ENCODE measurements around the gene CLSTN2.

The CLSTN2 gene

DNA sequence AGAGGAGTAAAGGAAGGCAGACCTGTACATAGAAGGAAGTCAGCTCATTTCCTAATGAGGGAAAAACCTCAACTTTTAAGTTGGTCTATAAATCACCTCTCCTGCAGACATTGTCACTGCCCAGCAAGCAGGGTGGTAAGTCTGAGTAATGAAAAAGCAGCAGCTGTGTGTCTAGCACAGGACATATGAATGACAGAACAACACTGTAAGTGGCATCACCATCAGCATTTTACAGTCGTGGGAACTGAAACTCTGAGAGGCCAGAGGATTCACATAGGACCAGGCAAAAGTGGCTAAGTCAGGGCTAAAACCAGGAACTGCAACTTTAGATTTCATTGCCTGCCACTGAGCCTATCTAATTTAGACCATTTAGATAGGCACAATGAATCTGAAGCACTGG lies 235.6 kb downstream of the CLSTN2 start:
- H3K9me3 ChIP-seq (ENCODE audit: control insufficient read depth, insufficient read depth, low read length), result no peaks in the 10 kb centered on the region

GRCh38 chr3:140176526-140176925 lies 241.5 kb downstream of the CLSTN2 start:
- no peaks in the 10 kb centered on the region for H3F3A ChIP-seq (ENCODE audit: control insufficient read depth, insufficient read depth)
- no peaks in the 10 kb centered on the region for H3K9me2 ChIP-seq (replicated peaks; ENCODE audit: control insufficient read depth, low read length)
- TF ChIP-seq, protein P1, sequence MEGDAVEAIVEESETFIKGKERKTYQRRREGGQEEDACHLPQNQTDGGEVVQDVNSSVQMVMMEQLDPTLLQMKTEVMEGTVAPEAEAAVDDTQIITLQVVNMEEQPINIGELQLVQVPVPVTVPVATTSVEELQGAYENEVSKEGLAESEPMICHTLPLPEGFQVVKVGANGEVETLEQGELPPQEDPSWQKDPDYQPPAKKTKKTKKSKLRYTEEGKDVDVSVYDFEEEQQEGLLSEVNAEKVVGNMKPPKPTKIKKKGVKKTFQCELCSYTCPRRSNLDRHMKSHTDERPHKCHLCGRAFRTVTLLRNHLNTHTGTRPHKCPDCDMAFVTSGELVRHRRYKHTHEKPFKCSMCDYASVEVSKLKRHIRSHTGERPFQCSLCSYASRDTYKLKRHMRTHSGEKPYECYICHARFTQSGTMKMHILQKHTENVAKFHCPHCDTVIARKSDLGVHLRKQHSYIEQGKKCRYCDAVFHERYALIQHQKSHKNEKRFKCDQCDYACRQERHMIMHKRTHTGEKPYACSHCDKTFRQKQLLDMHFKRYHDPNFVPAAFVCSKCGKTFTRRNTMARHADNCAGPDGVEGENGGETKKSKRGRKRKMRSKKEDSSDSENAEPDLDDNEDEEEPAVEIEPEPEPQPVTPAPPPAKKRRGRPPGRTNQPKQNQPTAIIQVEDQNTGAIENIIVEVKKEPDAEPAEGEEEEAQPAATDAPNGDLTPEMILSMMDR (IDR thresholded peaks at IDR 0.05; ENCODE audit: low read depth, low read length, poor library complexity, severe bottlenecking), result no peak
- H4K20me1 ChIP-seq (ENCODE audit: control insufficient read depth, insufficient read depth, low read depth, low read length), result no peaks in the 10 kb centered on the region
- H3K36me3 ChIP-seq (ENCODE audit: control insufficient read depth, low read length), result no peaks in the 10 kb centered on the region
- H3K4me3 ChIP-seq (ENCODE audit: low read length), result no peak overlapping the region
- H3K27ac ChIP-seq (ENCODE audit: low read depth, low read length), result no peak overlapping the region
- no peaks in the 10 kb centered on the region for H3K27me3 ChIP-seq (ENCODE audit: control insufficient read depth, low read length)
- H3K79me2 ChIP-seq (ENCODE audit: control insufficient read depth, low read length), result no peaks in the 10 kb centered on the region
- no peak overlapping the region for H3K4me2 ChIP-seq (ENCODE audit: low read length)
- no peaks in the 10 kb centered on the region for H3K9me3 ChIP-seq (ENCODE audit: control insufficient read depth, insufficient read depth, low read length)
- no peaks in the 10 kb centered on the region for H3K4me1 ChIP-seq (ENCODE audit: control insufficient read depth, low read length)

More for the DNA sequence above, 235.6 kb downstream of the CLSTN2 start:
- Histone ChIP-seq H3K4me2 (ENCODE audit: low read length) (no peak overlapping the region), H3F3A (ENCODE audit: control insufficient read depth, insufficient read depth) (no peaks in the 10 kb centered on the region), H3K79me2 (ENCODE audit: control insufficient read depth, low read length) (no peaks in the 10 kb centered on the region), H3K4me3 (ENCODE audit: low read length) (no peak overlapping the region), H3K9me2 (replicated peaks; ENCODE audit: control insufficient read depth, low read length) (no peaks in the 10 kb centered on the region), H3K4me1 (ENCODE audit: control insufficient read depth, low read length) (no peaks in the 10 kb centered on the region), H3K27ac (ENCODE audit: low read depth, low read length) (no peak overlapping the region), H3K27me3 (ENCODE audit: control insufficient read depth, low read length) (no peaks in the 10 kb centered on the region), H3K36me3 (ENCODE audit: control insufficient read depth, low read length) (no peaks in the 10 kb centered on the region), H4K20me1 (ENCODE audit: control insufficient read depth, insufficient read depth, low read depth, low read length) (no peaks in the 10 kb centered on the region)
- no peak for TF ChIP-seq EZH2phosphoT487 (IDR thresholded peaks at IDR 0.05; ENCODE audit: borderline replicate concordance, low read length)
- TF ChIP-seq, protein P1 (IDR thresholded peaks at IDR 0.05; ENCODE audit: low read depth, low read length, poor library complexity, severe bottlenecking), result no peak

GRCh38 chr3:140177943-140178342 lies 243.0 kb downstream of the CLSTN2 start:
- H3K4me2 ChIP-seq (ENCODE audit: low read length), result no peak overlapping the region
- no peak for TF ChIP-seq EZH2phosphoT487 (IDR thresholded peaks at IDR 0.05; ENCODE audit: borderline replicate concordance, low read length)

DNA sequence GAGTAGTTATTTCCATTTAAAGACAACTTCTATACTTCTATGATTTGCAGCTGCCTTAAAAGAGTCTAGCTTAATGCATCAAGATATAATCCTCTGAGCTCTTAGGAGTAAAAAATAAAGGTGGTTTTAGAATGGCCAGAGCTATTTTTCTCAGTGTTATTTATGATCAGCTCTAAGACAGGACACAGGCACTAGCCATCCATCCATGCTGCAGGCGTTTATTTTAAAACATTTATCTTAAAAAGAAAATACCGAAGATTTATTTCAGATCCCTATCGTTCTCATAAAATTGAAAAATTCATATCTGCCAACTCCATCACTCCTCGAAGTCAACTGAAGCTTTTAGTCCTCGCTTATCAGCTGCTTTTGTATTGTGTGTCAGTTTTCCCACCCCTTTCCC lies 243.5 kb downstream of the CLSTN2 start:
- Histone ChIP-seq H3K9me3 (ENCODE audit: control insufficient read depth, insufficient read depth, low read length) (no peaks in the 10 kb centered on the region), H3K4me3 (ENCODE audit: low read length) (no peak overlapping the region), H3K27me3 (ENCODE audit: control insufficient read depth, low read length) (no peaks in the 10 kb centered on the region), H3K4me2 (ENCODE audit: low read length) (no peak overlapping the region), H4K20me1 (ENCODE audit: control insufficient read depth, insufficient read depth, low read depth, low read length) (no peaks in the 10 kb centered on the region), H3K79me2 (ENCODE audit: control insufficient read depth, low read length) (no peaks in the 10 kb centered on the region), H3K36me3 (ENCODE audit: control insufficient read depth, low read length) (no peaks in the 10 kb centered on the region), H3F3A (ENCODE audit: control insufficient read depth, insufficient read depth) (no peaks in the 10 kb centered on the region), H3K27ac (ENCODE audit: low read depth, low read length) (no peak overlapping the region), H3K4me1 (ENCODE audit: control insufficient read depth, low read length) (no peaks in the 10 kb centered on the region), H3K9me2 (replicated peaks; ENCODE audit: control insufficient read depth, low read length) (no peaks in the 10 kb centered on the region)
- TF ChIP-seq, protein P1 (IDR thresholded peaks at IDR 0.05; ENCODE audit: low read depth, low read length, poor library complexity, severe bottlenecking), result no peak
- TF ChIP-seq EZH2phosphoT487 (IDR thresholded peaks at IDR 0.05; ENCODE audit: borderline replicate concordance, low read length), result no peak

More at GRCh38 chr3:140177943-140178342, 243.0 kb downstream of the CLSTN2 start:
- H3K4me1 ChIP-seq (ENCODE audit: control insufficient read depth, low read length), result no peaks in the 10 kb centered on the region
- no peaks in the 10 kb centered on the region for H3K9me2 ChIP-seq (replicated peaks; ENCODE audit: control insufficient read depth, low read length)
- no peak overlapping the region for H3K4me3 ChIP-seq (ENCODE audit: low read length)
- H4K20me1 ChIP-seq (ENCODE audit: control insufficient read depth, insufficient read depth, low read depth, low read length), result no peaks in the 10 kb centered on the region
- H3F3A ChIP-seq (ENCODE audit: control insufficient read depth, insufficient read depth), result no peaks in the 10 kb centered on the region
- H3K9me3 ChIP-seq (ENCODE audit: control insufficient read depth, insufficient read depth, low read length), result no peaks in the 10 kb centered on the region
- H3K36me3 ChIP-seq (ENCODE audit: control insufficient read depth, low read length), result no peaks in the 10 kb centered on the region
- H3K79me2 ChIP-seq (ENCODE audit: control insufficient read depth, low read length), result no peaks in the 10 kb centered on the region
- H3K27ac ChIP-seq (ENCODE audit: low read depth, low read length), result no peak overlapping the region
- no peaks in the 10 kb centered on the region for H3K27me3 ChIP-seq (ENCODE audit: control insufficient read depth, low read length)

All from DOHH2 (cell line).